ENCODE measurements around the gene PDAP1. TPM values are rescaled to one million over a fixed set of nuclear protein-coding genes. Genes with fewer than 3 reads are reported as not detected.
A peak's percentile ranks its signal among the peaks of the same experiment; 100 is the strongest.

Gene PDAP1
- total and polyA plus RNA-seq, 2 of the 4 experiments (the other 2 are of a cell fraction): 40.3 to 193 TPM

GRCh38 chr7:99372275-99373090 lies 35.9 kb downstream of the PDAP1 start:
- Histone ChIP-seq H3K79me1 (ENCODE audit: low read depth in 1 of 2, low read length in 2 of 2) (peaks cover 4 to 36% of the 10 kb centered on the region in 2 experiments), H2BK120ac (ENCODE audit: low read depth, low read length) (peak overlapping the region; percentile 56; the same call in 1 of the 2 replicates), H3K4me1 (ENCODE audit: control insufficient read depth, insufficient read depth, low read length) (peaks cover 8% of the 10 kb centered on the region), H4K20me1 (ENCODE audit: insufficient read depth, low read length) (peaks cover 8% of the 10 kb centered on the region; the same call in 1 of the 2 replicates), H2BK20ac (ENCODE audit: low read depth, low read length) (no peak overlapping the region), H3K9me3 (ENCODE audit: control insufficient read depth, insufficient read depth, low read length) (no peaks in the 10 kb centered on the region), H2AFZ (replicated peaks; ENCODE audit: low read length, poor library complexity) (peak overlapping the region; percentile 82), H3K27me3 (ENCODE audit: control insufficient read depth, insufficient read depth, low read length) (no peaks in the 10 kb centered on the region), H2AK9ac (replicated peaks; ENCODE audit: low read depth, low read length, poor library complexity) (no peak overlapping the region), H4K91ac (ENCODE audit: insufficient read depth, low read depth, low read length) (peak overlapping the region; percentile 19; the same call in 1 of the 2 replicates), H3K4me2 (ENCODE audit: low read depth, low read length) (peak overlapping the region; percentile 40), H3K27ac (ENCODE audit: insufficient read depth, low read length) (peak overlapping the region; percentile 7; the same call in 1 of the 2 replicates), H3K9me1 (ENCODE audit: insufficient read depth, low read length) (peaks cover 4% of the 10 kb centered on the region; the same call in 1 of the 2 replicates), H4K5ac (ENCODE audit: low read depth, low read length) (peak overlapping the region; percentile 19; the same call in 1 of the 2 replicates), H2BK15ac (ENCODE audit: low read depth, low read length) (no peak overlapping the region), H3K14ac (replicated peaks; ENCODE audit: low read depth, low read length) (no peak overlapping the region), H3K9ac (ENCODE audit: low read depth, low read length) (no peak overlapping the region), H3K56ac (ENCODE audit: extremely low read depth, insufficient read depth, low read length) (no peak overlapping the region), H3K23ac (ENCODE audit: low read depth, low read length) (0 out of 2 replicates have a peak overlapping the region, but pooled peaks have one; percentile 38), H3K4ac (ENCODE audit: low read depth, low read length) (peak overlapping the region; percentile 12), H3K4me3 (ENCODE audit: insufficient read depth, low read depth, low read length) (no peak overlapping the region), H2AK5ac (ENCODE audit: low read depth, low read length) (peak overlapping the region; percentile 57; the same call in 1 of the 2 replicates), H3K18ac (ENCODE audit: low read depth, low read length) (no peak overlapping the region), H3K36me3 (ENCODE audit: control insufficient read depth, insufficient read depth, low read length) (no peaks in the 10 kb centered on the region; the same call in 1 of the 2 replicates), H4K8ac (ENCODE audit: low read depth in 2 of 2, low read length in 2 of 2) (peak overlapping the region in 1 of 2 experiments; percentile 80; a peak in 1 of 4 replicates), H2BK5ac (ENCODE audit: low read depth, low read length, poor library complexity, severe bottlenecking) (peak overlapping the region; percentile 4)
- in situ Hi-C loops (cut with MboI; ENCODE audit: low sequenced_read_pairs) (no loop called here), dilution Hi-C loops (cut with HindIII; ENCODE audit: low sequenced_read_pairs, unreplicated experiment) (no loop called here), intact Hi-C loops (cut with micrococcal nuclease) (no loop called here)
- TF ChIP-seq MAFK (IDR thresholded peaks at IDR 0.05; ENCODE audit: low read depth, low read length): no peak
- TF ChIP-seq SMC3 (IDR thresholded peaks at IDR 0.05; ENCODE audit: low read depth, low read length): no peak
- peak; percentile 85 for TF ChIP-seq CEBPB (IDR thresholded peaks at IDR 0.05; ENCODE audit: low read depth, low read length)
- TF ChIP-seq USF2 (IDR thresholded peaks at IDR 0.05; ENCODE audit: low read depth, low read length): no peak
- peak; percentile 47 for DNase-seq
- no TSS peak for BruUV-seq (replicated peaks)
- ChIA-PET POLR2A (ENCODE audit: unreplicated experiment) (no interaction called here), CTCF (interaction anchor here (0.5 to 1.4 kb wide), 2 partner anchors 11 to 42 kb away, joined by 3 to 4 read pairs; no protein-coding TSS in a partner anchor)
- no peak for ATAC-seq (ENCODE audit: low read depth)
- WGBS, 2 experiments (ENCODE audit: extremely low coverage in 2 of 2, insufficient read length in 1 of 2): 45% methylated on average over 6 of the region's 21 CpGs; no CpG with 5 or more reads in 1 of the 2 experiments

All from IMR-90 (cell line).